HG03354 (cell line): Measurements from ENCODE around the gene GRIK2.

Source experiments
- ATAC-seq: cut with Tn5 transposase; IDR thresholded peaks from one replicate; pipeline ENCODE4 v1.9.1; 2021; ENCODE audit warnings: mild to moderate bottlenecking; ENCODE audit not compliant: unreplicated experiment, poor library complexity, severe bottlenecking

GRIK2 gene

GRCh38 chr6:101826269-101826668, 432.8 kb downstream of the GRIK2 start:
- no peak for ATAC-seq

DNA sequence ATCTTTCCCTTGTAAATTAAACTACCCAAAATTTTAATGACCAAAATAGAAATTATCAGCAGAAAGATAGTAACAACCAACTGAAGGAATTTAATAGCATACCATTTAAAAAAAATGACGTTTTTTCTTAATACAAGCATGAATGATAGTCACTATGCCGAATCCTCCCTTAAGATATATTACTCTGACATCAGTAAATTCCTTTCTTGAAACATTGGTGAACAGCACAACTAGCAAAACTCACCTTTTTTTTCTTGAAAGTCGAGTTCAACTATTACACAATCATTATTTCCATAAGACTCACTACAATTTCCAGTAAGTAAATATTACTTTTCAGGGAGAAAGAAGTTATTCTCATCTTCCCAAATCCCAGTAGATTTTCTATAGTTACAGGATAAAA, 433.2 kb downstream of the GRIK2 start:
- no peak for ATAC-seq

- ATAC-seq, result no peak
Observed at GRCh38 chr6:101830501-101831031, 437.1 kb downstream of the GRIK2 start.

DNA sequence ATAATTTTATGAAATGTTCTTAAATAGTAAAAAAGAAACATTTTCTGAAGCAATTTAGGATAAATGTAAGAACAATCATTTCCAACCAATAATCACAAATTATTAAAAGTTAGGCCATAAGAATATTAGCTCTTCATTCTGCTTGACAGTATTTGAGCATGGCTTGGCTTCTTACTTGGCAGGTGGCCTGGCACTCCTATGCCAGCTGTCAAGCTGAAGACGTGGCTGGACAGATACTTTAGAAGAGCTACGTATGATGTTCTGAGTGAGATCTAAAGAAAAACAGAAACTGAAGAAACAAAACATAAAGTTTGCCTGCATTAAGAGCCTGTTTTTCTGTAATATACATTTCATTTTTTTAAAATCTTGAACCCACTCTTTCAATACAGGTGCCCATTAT, 438.9 kb downstream of the GRIK2 start:
- no peak for ATAC-seq

DNA sequence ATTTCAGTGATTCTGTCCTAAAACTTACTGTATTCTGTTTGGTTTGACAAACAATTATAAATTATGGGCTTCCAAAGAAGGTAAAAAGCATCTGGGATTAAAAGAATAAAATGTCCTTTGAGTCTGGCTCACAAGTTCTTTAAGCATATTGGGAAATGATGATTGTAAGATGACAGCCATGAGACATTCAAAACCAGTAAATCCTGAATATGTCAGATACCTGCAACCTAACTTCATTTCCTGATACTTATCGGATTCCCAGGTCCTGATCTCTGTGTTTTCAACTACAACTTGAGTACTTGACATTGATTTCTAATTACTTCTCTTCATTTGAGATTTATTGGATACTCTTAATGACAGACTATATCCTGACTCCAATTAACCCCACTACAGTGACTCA, 446.6 kb downstream of the GRIK2 start:
- ATAC-seq, result no peak

DNA sequence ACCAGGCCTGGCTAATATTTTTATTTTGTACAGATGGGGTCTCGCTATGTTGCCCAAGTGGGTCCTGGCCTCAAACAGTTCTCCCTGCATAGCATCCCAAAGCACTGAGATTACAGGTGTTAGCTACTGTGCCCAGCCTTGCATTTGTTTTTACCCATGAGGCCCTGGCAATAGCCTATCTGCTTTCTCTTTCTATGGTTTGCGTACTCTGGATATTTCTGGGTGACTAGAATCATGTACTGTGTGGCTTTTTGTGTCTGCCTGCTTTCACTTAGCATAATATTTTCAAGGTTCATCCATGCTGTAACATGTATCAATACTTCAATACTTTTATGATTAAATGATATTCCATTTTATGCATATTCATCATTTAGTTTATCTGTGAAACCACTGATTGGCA, 451.7 kb downstream of the GRIK2 start:
- ATAC-seq, result no peak

DNA sequence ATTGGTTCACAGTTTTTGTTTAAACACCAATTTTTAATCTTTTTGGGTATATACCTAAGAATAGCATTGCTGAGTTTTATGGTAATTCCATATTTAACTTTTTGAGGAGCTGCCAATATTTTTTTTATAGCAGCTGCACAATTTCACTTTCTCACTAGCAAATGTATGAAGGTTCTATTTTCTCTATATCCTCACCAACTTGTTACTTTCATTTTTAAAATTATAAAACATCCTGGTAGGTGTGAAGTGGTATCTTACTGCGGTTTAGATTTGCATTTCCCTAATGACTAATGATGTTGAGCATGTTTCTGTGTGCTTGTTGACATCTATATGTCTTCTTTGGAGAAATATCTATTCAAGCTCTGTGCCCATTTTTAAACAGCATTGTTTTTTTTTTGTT, 452.1 kb downstream of the GRIK2 start:
- ATAC-seq, result no peak

GRCh38 chr6:101847690-101848089, 454.2 kb downstream of the GRIK2 start:
- no peak for ATAC-seq

DNA sequence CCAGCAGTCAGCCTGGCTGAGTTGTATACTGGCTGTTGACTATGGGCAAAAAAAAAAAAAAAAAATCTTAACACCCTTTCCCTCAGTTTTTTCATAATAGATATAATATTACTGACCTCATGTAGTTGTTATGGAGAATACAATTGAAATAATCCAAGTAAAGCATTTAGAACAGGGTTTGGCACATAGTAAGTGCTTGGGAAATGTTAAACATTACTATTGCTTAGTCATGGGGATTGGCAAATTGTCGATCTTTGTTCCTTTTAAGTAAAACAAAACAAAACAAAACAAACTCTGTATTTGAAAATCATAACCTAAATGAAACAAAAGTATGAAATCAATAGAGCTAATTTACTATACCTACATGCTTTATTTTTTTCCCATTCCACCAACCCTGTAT, 458.4 kb downstream of the GRIK2 start:
- no peak for ATAC-seq

GRCh38 chr6:101853231-101854085, 459.9 kb downstream of the GRIK2 start:
- no peak for ATAC-seq

- ATAC-seq, result no peak
Observed at GRCh38 chr6:101876431-101876830, 482.9 kb downstream of the GRIK2 start.

GRCh38 chr6:101878554-101879276, 485.2 kb downstream of the GRIK2 start:
- no peak for ATAC-seq

GRCh38 chr6:101879782-101880181, 486.3 kb downstream of the GRIK2 start:
- no peak for ATAC-seq

DNA sequence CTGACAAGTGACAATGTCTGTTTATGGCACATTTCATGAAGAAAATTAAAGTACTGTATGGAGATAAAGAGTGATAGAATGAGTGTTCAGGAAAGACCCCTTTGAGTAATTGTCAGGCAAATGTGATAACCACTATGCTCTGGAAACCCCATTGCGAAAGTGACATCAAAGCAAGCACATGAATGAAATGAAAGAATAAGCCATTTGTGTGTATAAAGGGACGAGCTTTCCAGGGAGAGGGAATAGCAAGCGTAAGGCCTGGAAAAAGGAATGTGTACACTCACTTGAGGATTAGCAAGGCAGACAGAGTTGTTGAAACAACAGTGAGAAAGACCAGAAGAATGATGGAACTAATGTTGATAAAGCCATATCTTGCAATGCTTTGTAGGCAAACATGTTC, 490.0 kb downstream of the GRIK2 start:
- ATAC-seq, result no peak

DNA sequence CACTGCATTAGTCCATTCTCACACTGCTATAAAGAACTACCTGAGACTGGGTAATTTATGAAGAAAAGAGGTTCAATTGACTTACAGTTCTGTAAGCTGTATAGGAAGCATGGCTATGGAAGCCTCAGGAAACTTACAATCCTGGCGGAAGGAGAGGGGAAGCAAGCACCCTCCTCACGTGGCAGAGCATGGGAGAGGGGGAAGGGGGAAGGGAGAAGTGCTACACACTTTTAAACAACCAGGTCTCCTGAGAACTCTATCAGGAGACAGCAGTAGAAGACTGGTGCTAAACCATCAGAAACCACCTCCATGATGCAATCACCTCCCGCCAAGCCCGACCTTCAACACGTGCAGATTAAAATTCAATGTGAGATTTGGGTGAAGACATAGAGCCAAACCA, 494.0 kb downstream of the GRIK2 start:
- ATAC-seq, result no peak

GRCh38 chr6:101907356-101908217, 514.1 kb downstream of the GRIK2 start:
- ATAC-seq, result no peak

GRCh38 chr6:101909366-101909765, 515.9 kb downstream of the GRIK2 start:
- ATAC-seq, result no peak

DNA sequence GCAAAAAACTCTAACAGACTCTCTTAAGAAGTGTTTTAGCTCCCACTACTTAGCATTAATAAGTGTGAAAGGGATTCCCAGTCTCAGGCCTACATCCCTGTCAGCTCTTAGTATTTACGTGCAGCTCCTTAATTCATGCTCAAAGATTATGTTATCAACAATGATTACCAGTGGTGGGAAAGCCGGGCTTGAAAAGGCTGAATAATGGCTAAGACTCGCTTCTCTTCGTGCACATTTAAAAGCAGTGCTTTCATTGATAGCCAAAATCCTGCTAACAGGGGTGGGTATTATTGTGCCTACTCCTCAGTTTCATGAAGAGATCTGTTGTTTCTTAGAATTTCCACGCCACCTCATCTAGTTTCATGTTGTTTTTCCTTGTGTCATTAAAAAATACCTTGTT, 518.8 kb downstream of the GRIK2 start:
- ATAC-seq, result no peak

- no peak for ATAC-seq
Observed at GRCh38 chr6:101918471-101918870, 525.0 kb downstream of the GRIK2 start.

DNA sequence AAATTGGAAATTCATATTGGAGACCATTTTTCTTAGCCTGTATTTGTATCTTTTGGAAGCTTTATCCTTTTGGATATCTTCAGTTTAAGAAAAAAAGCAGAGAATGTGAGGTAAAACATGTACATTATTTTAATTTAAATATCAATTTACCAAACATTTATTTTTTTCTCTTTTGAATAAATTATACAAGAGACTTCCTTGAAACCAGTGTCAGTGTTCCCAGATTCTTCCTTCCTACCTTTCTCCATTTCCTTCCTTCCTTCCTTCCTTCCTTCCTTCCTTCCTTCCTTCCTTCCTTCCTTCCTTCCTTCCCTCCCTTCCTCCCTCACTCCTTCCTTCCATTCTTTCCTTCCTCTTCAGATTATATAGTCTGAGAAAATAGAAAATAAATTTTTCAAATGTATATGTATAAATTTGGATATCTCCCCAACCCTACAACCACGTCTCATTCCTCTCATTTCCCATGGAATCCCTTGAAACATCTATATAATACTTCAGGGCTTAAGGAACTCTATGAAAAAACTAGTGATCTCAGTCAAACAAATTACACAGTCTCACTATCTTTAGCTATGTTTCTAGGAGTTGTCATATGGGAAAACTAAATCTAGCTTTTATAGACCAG, 528.4 kb downstream of the GRIK2 start:
- no peak for ATAC-seq
